ENCODE measurements around the gene AOC2. TPM values are rescaled to one million over a fixed set of nuclear protein-coding genes. Genes with fewer than 3 reads are reported as not detected.

The AOC2 gene
- total RNA-seq, 1 experiment from 2014 or later, result 1.4 TPM

DNA sequence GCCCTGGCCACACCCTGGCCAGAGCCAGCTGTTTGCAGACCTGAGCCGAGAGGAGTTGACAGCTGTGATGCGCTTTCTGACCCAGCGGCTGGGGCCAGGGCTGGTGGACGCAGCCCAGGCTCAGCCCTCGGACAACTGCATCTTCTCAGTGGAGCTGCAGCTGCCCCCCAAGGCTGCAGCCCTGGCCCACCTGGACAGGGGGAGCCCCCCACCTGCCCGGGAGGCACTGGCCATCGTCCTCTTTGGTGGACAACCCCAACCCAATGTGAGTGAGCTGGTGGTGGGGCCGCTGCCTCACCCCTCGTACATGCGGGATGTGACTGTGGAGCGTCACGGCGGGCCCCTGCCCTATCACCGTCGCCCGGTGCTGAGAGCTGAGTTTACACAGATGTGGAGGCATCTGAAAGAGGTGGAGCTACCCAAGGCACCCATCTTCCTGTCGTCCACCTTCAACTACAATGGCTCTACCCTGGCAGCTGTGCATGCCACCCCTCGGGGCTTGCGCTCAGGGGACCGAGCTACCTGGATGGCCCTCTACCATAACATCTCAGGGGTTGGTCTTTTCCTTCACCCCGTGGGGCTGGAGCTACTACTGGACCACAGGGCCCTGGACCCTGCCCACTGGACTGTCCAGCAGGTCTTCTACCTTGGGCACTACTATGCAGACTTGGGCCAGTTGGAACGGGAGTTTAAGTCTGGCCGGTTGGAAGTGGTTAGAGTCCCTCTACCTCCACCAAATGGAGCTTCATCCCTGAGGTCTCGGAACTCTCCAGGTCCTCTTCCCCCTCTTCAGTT is 578 bp downstream of the AOC2 start:
- H3K79me2 ChIP-seq (ENCODE audit: low read length), result no peaks in the 10 kb centered on the region
- ATAC-seq (no peak), DNase-seq (no peak)
- peaks cover 8% of the 10 kb centered on the region for H3K4me1 ChIP-seq (ENCODE audit: insufficient read depth, low read length)
- BruUV-seq (replicated peaks), result no TSS peak
- POLR2A ChIA-PET (ENCODE audit: unreplicated experiment), result no interaction called here
- no peak overlapping the region for H3K4me3 ChIP-seq (ENCODE audit: low read length)
- no peaks in the 10 kb centered on the region for H3K27me3 ChIP-seq (ENCODE audit: low read length)
- no peaks in the 10 kb centered on the region for H3K9me2 ChIP-seq (replicated peaks; ENCODE audit: low read length)
- no peak for TF ChIP-seq EZH2phosphoT487 (IDR thresholded peaks at IDR 0.05; ENCODE audit: borderline replicate concordance, low read length)
- no peak for TF ChIP-seq EZH2 (IDR thresholded peaks at IDR 0.05; ENCODE audit: low read length, unreplicated experiment)
- TF ChIP-seq, protein P1, sequence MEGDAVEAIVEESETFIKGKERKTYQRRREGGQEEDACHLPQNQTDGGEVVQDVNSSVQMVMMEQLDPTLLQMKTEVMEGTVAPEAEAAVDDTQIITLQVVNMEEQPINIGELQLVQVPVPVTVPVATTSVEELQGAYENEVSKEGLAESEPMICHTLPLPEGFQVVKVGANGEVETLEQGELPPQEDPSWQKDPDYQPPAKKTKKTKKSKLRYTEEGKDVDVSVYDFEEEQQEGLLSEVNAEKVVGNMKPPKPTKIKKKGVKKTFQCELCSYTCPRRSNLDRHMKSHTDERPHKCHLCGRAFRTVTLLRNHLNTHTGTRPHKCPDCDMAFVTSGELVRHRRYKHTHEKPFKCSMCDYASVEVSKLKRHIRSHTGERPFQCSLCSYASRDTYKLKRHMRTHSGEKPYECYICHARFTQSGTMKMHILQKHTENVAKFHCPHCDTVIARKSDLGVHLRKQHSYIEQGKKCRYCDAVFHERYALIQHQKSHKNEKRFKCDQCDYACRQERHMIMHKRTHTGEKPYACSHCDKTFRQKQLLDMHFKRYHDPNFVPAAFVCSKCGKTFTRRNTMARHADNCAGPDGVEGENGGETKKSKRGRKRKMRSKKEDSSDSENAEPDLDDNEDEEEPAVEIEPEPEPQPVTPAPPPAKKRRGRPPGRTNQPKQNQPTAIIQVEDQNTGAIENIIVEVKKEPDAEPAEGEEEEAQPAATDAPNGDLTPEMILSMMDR (conservative IDR thresholded peaks at IDR 0.05; ENCODE audit: low read depth, low read length), result no peak
- H3K27ac ChIP-seq (ENCODE audit: low read length), result no peak overlapping the region; the same call in 1 of the 2 replicates
- H4K20me1 ChIP-seq (ENCODE audit: low read length), result no peaks in the 10 kb centered on the region
- no peaks in the 10 kb centered on the region for H3F3A ChIP-seq (ENCODE audit: low read length, unreplicated experiment)
- no peak overlapping the region; the same call in 1 of the 2 replicates for H3K4me2 ChIP-seq (ENCODE audit: low read length)
- intact Hi-C loops (cut with micrococcal nuclease), result loop anchor here (5.0 kb wide), 1 partner anchor 152 kb away; the partner anchor contains the start of gene RPL27
- peaks cover 36% of the 10 kb centered on the region for H3K36me3 ChIP-seq (ENCODE audit: low read depth, low read length)
- CTCF ChIA-PET, result no interaction called here
- H3K9ac ChIP-seq (ENCODE audit: low read length), result no peak overlapping the region
- no peak overlapping the region for H2AFZ ChIP-seq (ENCODE audit: low read length)
- H3K9me3 ChIP-seq (ENCODE audit: low read length), result no peaks in the 10 kb centered on the region

DNA sequence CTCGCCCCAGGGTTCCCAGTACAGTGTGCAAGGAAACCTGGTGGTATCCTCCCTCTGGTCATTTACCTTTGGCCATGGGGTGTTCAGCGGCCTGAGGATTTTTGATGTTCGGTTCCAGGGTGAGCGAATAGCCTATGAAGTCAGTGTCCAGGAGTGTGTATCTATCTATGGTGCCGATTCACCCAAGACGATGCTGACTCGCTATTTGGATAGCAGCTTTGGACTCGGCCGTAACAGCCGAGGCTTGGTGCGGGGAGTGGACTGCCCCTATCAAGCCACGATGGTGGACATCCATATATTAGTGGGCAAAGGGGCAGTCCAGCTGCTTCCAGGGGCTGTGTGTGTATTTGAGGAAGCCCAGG is 1.2 kb downstream of the AOC2 start:
- DNase-seq, result no peak
- CTCF ChIA-PET, result no interaction called here
- Histone ChIP-seq H3K4me3 (ENCODE audit: low read length) (no peak overlapping the region), H3F3A (ENCODE audit: low read length, unreplicated experiment) (no peaks in the 10 kb centered on the region), H3K79me2 (ENCODE audit: low read length) (no peaks in the 10 kb centered on the region), H3K27ac (ENCODE audit: low read length) (no peak overlapping the region; the same call in 1 of the 2 replicates), H3K9ac (ENCODE audit: low read length) (no peak overlapping the region), H3K36me3 (ENCODE audit: low read depth, low read length) (peaks cover 36% of the 10 kb centered on the region), H3K4me1 (ENCODE audit: insufficient read depth, low read length) (peaks cover 8% of the 10 kb centered on the region), H2AFZ (ENCODE audit: low read length) (no peak overlapping the region), H3K9me2 (replicated peaks; ENCODE audit: low read length) (no peaks in the 10 kb centered on the region), H3K4me2 (ENCODE audit: low read length) (no peak overlapping the region; the same call in 1 of the 2 replicates), H3K9me3 (ENCODE audit: low read length) (no peaks in the 10 kb centered on the region), H4K20me1 (ENCODE audit: low read length) (no peaks in the 10 kb centered on the region), H3K27me3 (ENCODE audit: low read length) (no peaks in the 10 kb centered on the region)
- no peak for ATAC-seq
- POLR2A ChIA-PET (ENCODE audit: unreplicated experiment), result no interaction called here
- BruUV-seq (replicated peaks), result no TSS peak
- TF ChIP-seq EZH2 (IDR thresholded peaks at IDR 0.05; ENCODE audit: low read length, unreplicated experiment), result no peak
- TF ChIP-seq EZH2phosphoT487 (IDR thresholded peaks at IDR 0.05; ENCODE audit: borderline replicate concordance, low read length), result no peak
- TF ChIP-seq, protein P1 (conservative IDR thresholded peaks at IDR 0.05; ENCODE audit: low read depth, low read length), result no peak
- intact Hi-C loops (cut with micrococcal nuclease), result loop anchor here (5.0 kb wide), 1 partner anchor 152 kb away; the partner anchor contains the start of gene RPL27
